ENCODE results near the gene RAP1A. TPM values are rescaled to one million over a fixed set of nuclear protein-coding genes. Genes with fewer than 3 reads are reported as not detected.

The RAP1A gene
- total RNA-seq, 1 donor from 2014 or later: 41.7 TPM

- no peak for TF ChIP-seq CTCF (IDR thresholded peaks at IDR 0.05; ENCODE audit: unreplicated experiment)
- Mint-ChIP-seq H3K4me1 (ENCODE audit: unreplicated experiment) (no peaks in the 10 kb centered on the region), H3K4me3 (ENCODE audit: unreplicated experiment) (no peak overlapping the region), H3K27me3 (ENCODE audit: unreplicated experiment) (no peaks in the 10 kb centered on the region), H3K36me3 (ENCODE audit: low read depth, unreplicated experiment) (no peaks in the 10 kb centered on the region), H3K9me3 (ENCODE audit: unreplicated experiment) (no peaks in the 10 kb centered on the region), H3K27ac (ENCODE audit: unreplicated experiment) (no peak overlapping the region)
- DNase-seq (ENCODE audit: low spot score): no peak
Observed at GRCh38 chr1:111633736-111634247, 14.2 kb downstream of the RAP1A start.

- H3K4me1 Mint-ChIP-seq (ENCODE audit: unreplicated experiment): no peaks in the 10 kb centered on the region
- H3K4me3 Mint-ChIP-seq (ENCODE audit: unreplicated experiment): no peak overlapping the region
- no peak for DNase-seq (ENCODE audit: low spot score)
- no peaks in the 10 kb centered on the region for H3K9me3 Mint-ChIP-seq (ENCODE audit: unreplicated experiment)
- no peaks in the 10 kb centered on the region for H3K36me3 Mint-ChIP-seq (ENCODE audit: low read depth, unreplicated experiment)
- no peaks in the 10 kb centered on the region for H3K27me3 Mint-ChIP-seq (ENCODE audit: unreplicated experiment)
- TF ChIP-seq CTCF (IDR thresholded peaks at IDR 0.05; ENCODE audit: unreplicated experiment): no peak
- no peak overlapping the region for H3K27ac Mint-ChIP-seq (ENCODE audit: unreplicated experiment)
Observed at GRCh38 chr1:111635324-111636009, 15.9 kb downstream of the RAP1A start.

GRCh38 chr1:111638320-111638719 lies 18.7 kb downstream of the RAP1A start:
- peaks cover 1% of the 10 kb centered on the region for H3K36me3 Mint-ChIP-seq (ENCODE audit: low read depth, unreplicated experiment)
- no peak for TF ChIP-seq CTCF (IDR thresholded peaks at IDR 0.05; ENCODE audit: unreplicated experiment)
- H3K4me1 Mint-ChIP-seq (ENCODE audit: unreplicated experiment): no peaks in the 10 kb centered on the region
- no peaks in the 10 kb centered on the region for H3K27me3 Mint-ChIP-seq (ENCODE audit: unreplicated experiment)
- H3K9me3 Mint-ChIP-seq (ENCODE audit: unreplicated experiment): no peaks in the 10 kb centered on the region
- H3K27ac Mint-ChIP-seq (ENCODE audit: unreplicated experiment): no peak overlapping the region
- no peak for DNase-seq (ENCODE audit: low spot score)
- no peak overlapping the region for H3K4me3 Mint-ChIP-seq (ENCODE audit: unreplicated experiment)

GRCh38 chr1:111639602-111640198 lies 20.1 kb downstream of the RAP1A start:
- Mint-ChIP-seq H3K27ac (ENCODE audit: unreplicated experiment) (peak overlapping the region; percentile 52), H3K36me3 (ENCODE audit: low read depth, unreplicated experiment) (peaks cover 4% of the 10 kb centered on the region), H3K4me1 (ENCODE audit: unreplicated experiment) (no peaks in the 10 kb centered on the region), H3K4me3 (ENCODE audit: unreplicated experiment) (no peak overlapping the region), H3K9me3 (ENCODE audit: unreplicated experiment) (no peaks in the 10 kb centered on the region), H3K27me3 (ENCODE audit: unreplicated experiment) (no peaks in the 10 kb centered on the region)
- no peak for DNase-seq (ENCODE audit: low spot score)
- no peak for TF ChIP-seq CTCF (IDR thresholded peaks at IDR 0.05; ENCODE audit: unreplicated experiment)

DNA sequence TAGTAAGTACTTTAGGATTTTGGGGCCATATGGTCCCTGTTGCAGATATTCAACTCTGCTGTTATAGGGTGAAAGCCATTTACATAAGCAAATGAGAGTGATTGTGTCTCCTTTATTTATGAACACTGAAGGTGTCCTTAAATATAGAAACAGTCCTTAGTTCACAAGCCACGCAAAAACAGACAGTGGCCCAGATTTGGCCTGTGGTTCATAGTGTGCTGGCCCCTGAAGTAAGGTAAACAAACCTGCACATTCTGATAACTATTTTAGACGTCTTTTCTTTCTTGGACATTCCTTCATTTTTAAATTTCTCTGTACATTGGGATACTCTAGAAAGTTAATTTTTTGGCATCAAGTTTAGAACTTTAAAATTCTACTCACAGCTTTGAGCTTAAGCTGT lies 23.5 kb downstream of the RAP1A start:
- no peak for DNase-seq (ENCODE audit: low spot score)
- Mint-ChIP-seq H3K27me3 (ENCODE audit: unreplicated experiment) (no peaks in the 10 kb centered on the region), H3K4me3 (ENCODE audit: unreplicated experiment) (no peak overlapping the region), H3K4me1 (ENCODE audit: unreplicated experiment) (no peaks in the 10 kb centered on the region), H3K27ac (ENCODE audit: unreplicated experiment) (no peak overlapping the region), H3K9me3 (ENCODE audit: unreplicated experiment) (no peaks in the 10 kb centered on the region), H3K36me3 (ENCODE audit: low read depth, unreplicated experiment) (peaks cover 4% of the 10 kb centered on the region)
- TF ChIP-seq CTCF (IDR thresholded peaks at IDR 0.05; ENCODE audit: unreplicated experiment): no peak

All from endothelial cell (in vitro differentiated cells).